Glomerular visceral epithelial cell (primary cell): ENCODE measurements around the gene FAM98C.
"Not testable (repeated sequence)": the region's sequence is repeated elsewhere in the genome, so short reads cannot be mapped to it uniquely, and the experiment has no call there.

ENCODE experiments used
- DNase-seq: peaks from one replicate; pipeline ENCODE4 v3.0.0-alpha.2; 2016; ENCODE audit errors: extremely low spot score

FAM98C gene

DNA sequence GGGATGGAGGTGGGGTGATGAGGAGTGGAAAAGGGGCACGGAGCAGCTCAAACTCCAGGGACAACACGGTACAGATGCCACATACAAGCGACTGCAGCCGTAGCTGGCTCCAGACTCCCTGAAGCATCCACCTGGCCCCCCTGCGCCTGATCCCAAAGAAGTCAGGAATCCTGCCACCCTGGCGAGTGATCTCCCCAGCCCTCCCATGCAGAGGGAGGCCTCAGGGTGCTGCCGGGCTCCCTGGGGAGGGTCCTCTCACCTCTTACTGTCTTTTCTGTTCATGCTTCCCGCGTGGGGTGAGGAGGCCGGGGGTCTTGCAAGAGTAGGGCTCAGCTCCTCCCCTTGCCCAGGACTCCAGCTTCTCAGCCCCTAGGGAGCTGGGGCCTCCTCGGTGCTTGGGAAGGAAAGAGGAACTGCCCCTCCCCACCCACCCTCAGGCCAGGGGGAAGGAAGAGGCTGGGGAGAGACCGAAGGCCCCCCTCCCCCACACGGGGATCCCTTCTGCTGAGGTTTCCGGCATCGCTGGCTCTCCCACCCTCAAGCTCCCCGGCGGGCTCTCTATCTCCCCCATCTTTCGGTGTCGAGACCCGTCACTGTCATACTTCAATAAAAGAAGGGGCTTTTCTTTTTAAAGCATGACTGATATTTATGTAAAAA is 23.0 kb downstream of the FAM98C start, which contains the start of gene RASGRP4:
RASGRP4 (minus strand) TSS at position 410 of the 657 bp plus-strand sequence; CDS start at position 282, 128 bp downstream.
- no peak for DNase-seq

- DNase-seq: not testable (repeated sequence)
Observed at GRCh38 chr19:38427035-38427677, 24.3 kb downstream of the FAM98C start.

DNA sequence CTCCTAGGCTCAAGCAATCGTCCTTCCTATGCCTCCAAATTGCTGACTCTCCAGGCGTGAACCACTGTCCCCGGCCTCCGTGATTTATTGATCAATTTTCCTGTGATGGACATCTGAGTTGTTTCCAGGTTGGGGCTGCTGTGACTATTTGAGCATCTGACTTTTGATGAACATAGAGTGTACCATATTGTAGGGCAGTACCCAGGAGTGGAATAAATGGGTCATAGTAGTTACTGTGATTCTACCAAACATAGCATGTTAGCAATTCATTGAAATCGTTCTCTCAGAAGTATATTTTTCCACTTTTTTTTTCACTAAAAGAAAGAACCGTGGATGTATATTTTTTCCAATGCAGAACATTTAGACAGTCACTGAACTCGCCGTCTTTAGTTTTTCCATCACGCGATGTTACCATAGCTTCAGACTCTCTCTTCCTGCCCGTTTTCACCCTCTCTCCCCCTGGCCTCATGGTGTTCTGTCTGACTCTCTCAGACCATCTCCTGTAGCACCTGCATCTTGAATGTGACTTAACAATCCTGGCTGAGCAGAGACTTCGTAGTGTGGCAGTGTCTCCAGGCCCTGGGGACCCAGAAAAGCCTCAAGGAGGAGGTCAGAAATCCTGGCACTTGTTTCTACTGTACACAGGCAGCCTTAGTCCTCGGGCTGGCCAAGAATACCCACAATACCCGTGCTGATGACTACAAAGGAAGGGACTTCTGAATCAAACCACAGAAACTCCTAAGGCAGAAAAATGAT is 26.3 kb downstream of the FAM98C start:
- no peak for DNase-seq

- no peak for DNase-seq
Observed at GRCh38 chr19:38429811-38430156, 26.9 kb downstream of the FAM98C start.

- DNase-seq: no peak
Observed at GRCh38 chr19:38430931-38431330, 28.0 kb downstream of the FAM98C start.

GRCh38 chr19:38433268-38433733 is 30.4 kb downstream of the FAM98C start, which contains the start of gene RYR1:
TSS of gene RYR1 (plus strand) at chr19:38433691. CDS start at chr19:38433830, 139 bp downstream.
- DNase-seq: no peak

DNA sequence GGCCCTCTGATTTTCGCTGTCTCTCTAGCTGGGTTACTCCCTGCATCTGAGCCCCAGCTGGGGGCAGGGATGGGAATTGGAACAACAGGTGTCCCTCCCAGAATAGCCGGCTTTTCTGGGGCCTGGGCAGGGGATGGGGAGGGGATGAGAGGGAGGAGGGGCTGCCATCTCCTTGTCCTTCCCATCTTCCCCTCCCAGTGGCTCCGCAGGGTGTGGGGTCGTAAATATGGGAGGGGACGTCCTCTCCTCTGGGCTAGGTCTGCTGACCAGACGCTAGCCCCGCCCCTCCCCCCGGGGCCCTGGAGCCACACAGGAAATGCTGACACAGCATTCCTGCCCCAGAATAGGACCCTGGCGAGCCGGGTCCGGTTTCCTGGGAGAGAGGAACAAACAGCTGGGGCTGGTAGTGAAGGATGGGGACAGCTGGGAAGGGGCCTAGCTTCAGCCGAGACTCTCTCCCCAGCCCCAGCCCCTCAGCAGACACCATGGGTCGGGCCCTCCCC is 31.7 kb downstream of the FAM98C start:
- DNase-seq: no peak

DNA sequence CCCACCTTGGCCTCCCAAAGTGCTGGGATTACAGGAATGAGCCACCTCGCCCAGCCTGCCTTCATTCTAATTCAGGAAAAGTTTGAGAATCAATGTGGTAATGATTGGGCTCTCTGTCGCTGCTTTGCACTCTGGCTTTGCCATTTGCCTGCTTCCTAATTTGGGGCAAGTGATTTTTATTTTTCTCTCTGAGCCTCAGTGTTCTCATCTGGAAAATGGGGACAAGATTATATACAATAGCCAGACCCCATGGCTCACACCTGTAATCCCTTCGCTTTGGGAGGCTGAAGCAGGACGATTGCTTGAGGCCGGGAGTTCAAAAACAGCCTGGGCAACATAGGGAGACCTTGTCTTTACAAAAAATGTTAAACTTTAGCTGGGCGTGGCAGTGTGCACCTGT is 34.4 kb downstream of the FAM98C start:
- no peak for DNase-seq

GRCh38 chr19:38437917-38438316 is 35.0 kb downstream of the FAM98C start:
- no peak for DNase-seq

GRCh38 chr19:38440592-38440991 is 37.7 kb downstream of the FAM98C start:
- no peak for DNase-seq

DNA sequence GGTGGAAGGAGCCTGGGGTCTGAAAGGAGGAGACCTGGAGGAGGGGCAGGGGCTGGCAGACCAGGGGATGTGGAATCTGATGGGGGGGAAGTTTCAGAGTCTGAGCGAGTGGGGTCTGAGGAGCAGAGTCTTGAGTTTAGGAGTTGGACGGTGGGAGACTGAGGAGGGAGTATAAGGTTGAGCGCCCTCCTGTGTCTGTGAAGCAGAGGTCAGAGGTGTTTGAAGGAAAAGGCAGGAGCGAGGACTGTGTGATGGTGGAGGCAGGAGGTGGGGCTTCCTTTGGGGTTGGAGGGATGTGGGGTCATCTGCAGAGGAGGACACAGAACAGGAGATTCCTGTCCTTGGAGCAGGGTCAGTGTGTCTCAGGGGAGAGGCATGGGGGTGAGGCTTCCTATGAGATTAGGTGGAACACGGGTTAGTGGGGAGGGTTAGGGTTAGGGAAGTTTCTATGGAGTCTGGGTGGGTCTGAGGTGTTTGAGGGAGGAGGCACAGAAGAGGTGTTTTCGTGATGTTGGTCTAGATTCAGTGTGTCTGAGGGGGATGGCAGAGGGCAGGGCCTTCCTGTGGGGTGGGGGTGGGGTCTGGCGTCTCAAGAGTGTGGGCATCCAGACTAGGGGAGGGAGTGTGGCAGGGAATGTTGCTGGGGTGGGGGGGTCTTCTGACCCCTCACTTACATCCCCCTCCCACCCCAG is 38.9 kb downstream of the FAM98C start:
- DNase-seq: no peak

- no peak for DNase-seq
Observed at GRCh38 chr19:38442736-38443135, 39.8 kb downstream of the FAM98C start.

- DNase-seq: no peak
Observed at GRCh38 chr19:38443458-38443999, 40.6 kb downstream of the FAM98C start.

DNA sequence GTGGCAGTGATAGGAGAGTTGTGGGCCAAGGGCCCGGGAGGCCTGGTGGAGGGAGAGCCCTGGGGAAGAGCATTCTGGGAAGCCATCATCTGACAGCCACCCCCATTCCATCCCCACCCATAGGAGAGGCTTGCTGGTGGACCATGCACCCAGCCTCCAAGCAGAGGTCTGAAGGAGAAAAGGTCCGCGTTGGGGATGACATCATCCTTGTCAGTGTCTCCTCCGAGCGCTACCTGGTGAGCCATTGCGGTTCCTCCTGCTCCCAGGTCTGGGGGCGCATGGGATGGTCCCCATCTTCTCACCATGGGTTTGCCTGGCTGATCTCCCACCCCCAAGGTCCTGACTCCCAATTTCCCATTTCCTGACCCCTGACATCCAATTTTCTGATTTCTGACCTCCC is 41.1 kb downstream of the FAM98C start:
- DNase-seq: no peak

DNA sequence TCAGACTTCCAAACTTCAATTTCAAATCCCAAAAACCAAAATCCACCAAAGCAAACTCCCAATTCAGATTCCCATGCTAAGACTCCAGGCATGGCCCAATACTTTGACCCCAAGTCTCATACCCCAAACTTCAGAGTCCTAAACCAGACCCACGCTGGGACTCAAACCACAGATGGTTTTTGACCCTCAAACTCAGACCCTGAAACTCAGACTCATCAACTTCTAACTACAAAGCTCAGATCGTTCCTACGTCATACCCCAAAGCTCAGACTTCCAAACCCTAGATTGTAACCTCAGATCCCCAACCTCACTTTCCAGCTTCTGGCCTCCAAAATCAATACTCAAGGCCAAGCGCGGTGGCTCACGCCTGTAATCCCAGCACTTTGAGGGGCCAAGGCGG is 42.5 kb downstream of the FAM98C start:
- DNase-seq: no peak

DNA sequence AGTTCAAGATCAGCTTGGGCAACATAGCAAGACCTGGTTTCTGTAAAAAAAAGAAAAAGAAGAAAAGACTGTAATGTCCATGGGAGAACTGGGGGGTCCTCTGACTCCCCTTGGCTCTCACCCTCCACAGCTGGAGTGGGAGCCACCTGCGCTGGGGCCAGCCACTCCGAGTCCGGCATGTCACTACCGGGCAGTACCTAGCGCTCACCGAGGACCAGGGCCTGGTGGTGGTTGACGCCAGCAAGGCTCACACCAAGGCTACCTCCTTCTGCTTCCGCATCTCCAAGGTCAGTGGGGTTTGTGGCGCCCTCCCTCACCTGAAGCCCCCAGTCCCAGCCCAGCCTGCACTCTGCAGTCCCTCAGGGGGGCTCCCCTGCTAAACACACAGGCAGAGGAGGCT is 45.3 kb downstream of the FAM98C start:
- DNase-seq: no peak

DNA sequence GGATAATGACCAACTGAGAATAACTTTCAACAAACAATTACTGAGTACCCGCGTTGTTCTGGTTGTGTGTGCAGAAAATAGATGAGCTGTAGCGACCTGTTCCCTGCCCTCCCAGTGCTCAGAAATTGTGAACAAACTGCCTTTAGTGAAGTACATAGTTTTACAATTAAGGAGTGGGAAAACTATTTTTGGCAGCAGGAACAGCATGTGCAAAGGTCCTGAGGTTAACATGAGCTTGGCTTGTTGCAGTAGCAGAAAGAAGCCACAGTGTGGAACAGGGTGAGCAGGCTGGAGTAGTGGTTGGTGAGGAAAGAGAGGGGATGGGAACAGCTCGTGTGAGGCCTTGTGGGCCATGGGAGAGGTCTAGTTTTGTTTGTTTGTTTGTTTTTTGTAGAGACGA is 46.6 kb downstream of the FAM98C start:
- no peak for DNase-seq

DNA sequence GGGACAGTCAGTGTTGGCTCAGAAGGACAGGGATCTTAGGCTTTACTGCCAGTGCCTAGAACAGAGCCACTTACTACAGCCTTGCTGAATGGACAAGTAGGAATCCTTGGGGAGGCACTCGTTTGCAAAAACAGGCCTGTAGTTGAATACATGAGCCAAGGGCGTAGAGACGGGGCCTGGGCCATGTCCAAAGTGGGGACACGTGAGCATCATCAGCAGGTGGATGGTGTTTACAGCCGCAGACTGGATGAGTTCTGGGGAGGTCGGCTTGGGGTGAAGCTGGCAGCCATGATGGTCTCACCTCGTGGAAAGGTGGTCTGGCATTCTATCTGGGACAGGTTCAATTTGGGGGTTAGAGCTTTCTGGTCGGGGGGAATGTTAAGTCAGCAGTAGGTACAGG is 48.1 kb downstream of the FAM98C start:
- DNase-seq: no peak

GRCh38 chr19:38451629-38452028 is 48.7 kb downstream of the FAM98C start:
- no peak for DNase-seq

- no peak for DNase-seq
Observed at GRCh38 chr19:38452430-38453366, 49.8 kb downstream of the FAM98C start.

DNA sequence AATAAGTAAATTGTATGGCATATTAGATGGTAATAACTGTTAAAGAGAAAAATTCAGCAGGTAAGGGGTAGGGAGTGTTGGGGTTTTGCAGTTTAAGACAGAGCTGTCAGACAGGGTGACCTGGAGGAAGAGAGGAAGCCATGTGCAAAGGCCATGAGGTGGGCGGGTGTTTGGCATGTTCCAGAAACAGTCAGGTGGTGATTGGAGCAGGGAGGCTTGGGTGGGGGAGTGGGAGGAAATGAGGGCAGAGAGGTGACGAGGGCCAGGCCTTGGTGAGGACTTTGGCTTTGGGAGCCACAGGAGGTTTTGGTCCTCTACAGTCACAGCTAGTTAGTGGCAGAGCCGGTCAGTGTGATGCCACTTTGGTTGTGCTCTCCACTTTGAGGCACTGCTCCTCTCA is 50.7 kb downstream of the FAM98C start:
- no peak for DNase-seq
